PC-9 (cell line): Measurements from ENCODE around the gene HOXC6. TPM values are rescaled to one million over a fixed set of nuclear protein-coding genes. Genes with fewer than 3 reads are reported as not detected.
"Not testable (repeated sequence)": the region's sequence is repeated elsewhere in the genome, so short reads cannot be mapped to it uniquely, and the experiment has no call there.

Experiments used
- BruUV-seq: library from RNA; stranded (reverse); fragments of 400-500 nt; replicated peaks from 2 replicates; lab custom pipeline; 2021; lab: Mats Ljungman, UMichigan
- CTCF ChIA-PET: fragments of 300-600 bp; sonication (Branson Sonifier 250); formaldehyde crosslinking; loops from one replicate; lab custom pipeline; 2022; ENCODE audit warnings: antibody characterized with exemption; lab: Charles Lee
- POLR2A ChIA-PET: fragments of 300-600 bp; sonication (Branson Sonifier 250); formaldehyde crosslinking; loops from one replicate; lab custom pipeline; 2022; ENCODE audit warnings: antibody characterized with exemption; ENCODE audit not compliant: unreplicated experiment; lab: Charles Lee
- DNase-seq, 2 experiments: peaks; one replicate each; pipeline versions ENCODE4 v3.0.0 to v3.0.0-alpha.2; 2015 to 2022; ENCODE audit warnings: mixed read lengths in 1 of 2
- H2AFZ ChIP-seq: fragments of 200-600 bp; sonication (generic); 2 replicates; pipeline ENCODE4 v1.8.1; 2017; ENCODE audit warnings: antibody characterized with exemption
- H3F3A ChIP-seq: fragments of 200-600 bp; sonication (generic); 2 replicates; pipeline ENCODE4 v1.8.1; 2017; ENCODE audit warnings: antibody characterized with exemption, mild to moderate bottlenecking, low read depth; ENCODE audit not compliant: insufficient read depth
- H3K27ac ChIP-seq: fragments of 200-600 bp; sonication (generic); 2 replicates; pipeline ENCODE4 v1.6.1; 2016; ENCODE audit warnings: mixed run types
- H3K27me3 ChIP-seq: fragments of 200-600 bp; sonication (generic); 2 replicates; pipeline ENCODE4 v1.6.1; 2016; ENCODE audit warnings: low read depth, mixed run types; ENCODE audit not compliant: insufficient read depth
- H3K36me3 ChIP-seq: fragments of 200-600 bp; sonication (generic); 2 replicates; pipeline ENCODE4 v1.6.1; 2016; ENCODE audit warnings: low read depth, mixed run types
- H3K4me1 ChIP-seq: fragments of 200-600 bp; sonication (generic); replicated peaks from 2 replicates; pipeline ENCODE4 v1.6.1; 2016; ENCODE audit warnings: mixed run types; ENCODE audit not compliant: insufficient read depth
- H3K4me2 ChIP-seq: fragments of 200-600 bp; sonication (generic); 2 replicates; pipeline ENCODE4 v1.6.1; 2017; ENCODE audit warnings: mixed run types
- H3K4me3 ChIP-seq: fragments of 200-600 bp; sonication (generic); 2 replicates; pipeline ENCODE4 v1.6.1; 2016; ENCODE audit warnings: mixed run types
- H3K79me2 ChIP-seq: fragments of 200-600 bp; sonication (generic); 2 replicates; pipeline ENCODE4 v1.6.1; 2017; ENCODE audit warnings: low read depth, mixed run types
- H3K9me2 ChIP-seq: fragments of 200-600 bp; sonication (generic); 2 replicates; pipeline ENCODE4 v1.8.1; 2017; ENCODE audit warnings: mild to moderate bottlenecking; ENCODE audit not compliant: insufficient read depth
- H3K9me3 ChIP-seq: fragments of 200-600 bp; sonication (generic); 2 replicates; pipeline ENCODE4 v1.8.1; 2016; ENCODE audit warnings: low read depth; ENCODE audit not compliant: insufficient read depth
- H4K20me1 ChIP-seq: fragments of 200-600 bp; sonication (generic); 2 replicates; pipeline ENCODE4 v1.8.1; 2017; ENCODE audit not compliant: insufficient read depth
- EZH2 ChIP-seq: fragments of 200-600 bp; sonication (generic); IDR thresholded peaks from 2 replicates; pipeline ENCODE4 v1.8.0; 2017; ENCODE audit warnings: antibody characterized with exemption, low read depth
- intact Hi-C: fragments of 100-400 bp; cut with micrococcal nuclease; formaldehyde crosslinking; loops from one replicate; pipeline ENCODE4 v1.10.0; 2022; ENCODE audit not compliant: unreplicated experiment
- microRNA-seq: library from miRNA; unstranded; fragments of <30 nt; microRNA quantifications from one replicate; pipeline ENCODE4 v1.2.0, GENCODE V29; 2021; ENCODE audit warnings: borderline number of aligned reads, borderline replicate concordance
- total RNA-seq: library from RNA; stranded (reverse); gene quantifications from 2 replicates; pipeline ENCODE4 v1.2.3, GENCODE V29; 2021
- TF ChIP-seq, protein P1 (sequence below): fragments of 200-600 bp; sonication (generic); conservative IDR thresholded peaks from 2 replicates; pipeline ENCODE4 v1.6.1; 2017; ENCODE audit warnings: mixed run types, antibody characterized with exemption, mild to moderate bottlenecking, moderate library complexity

The HOXC6 gene
- total RNA-seq, 1 experiment from 2014 or later = 4.1 TPM

DNA sequence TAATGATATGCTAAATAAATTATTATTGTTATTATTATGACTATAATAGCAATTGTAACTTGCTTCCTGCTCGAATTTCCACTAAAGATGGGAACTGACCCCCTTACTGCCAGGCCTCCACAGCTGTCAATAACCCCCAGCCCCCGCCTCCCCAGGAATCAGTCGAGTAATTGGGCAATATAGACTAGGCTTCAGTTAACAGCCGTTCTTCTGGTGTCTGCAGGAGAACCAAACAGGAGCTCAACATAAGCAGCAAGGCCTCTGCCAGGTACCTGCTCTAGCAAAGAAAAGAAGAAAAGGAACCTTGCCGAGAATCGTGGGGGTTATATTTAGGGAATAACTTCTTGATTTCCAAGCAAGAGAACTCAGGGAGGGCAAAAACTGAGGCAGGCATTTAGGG, 47.2 kb downstream of the HOXC6 start:
- Histone ChIP-seq H3K36me3 (no peaks in the 10 kb centered on the region), H3K4me1 (no peaks in the 10 kb centered on the region), H3K9me3 (no peaks in the 10 kb centered on the region), H3K4me3 (no peak overlapping the region), H3K4me2 (no peak overlapping the region), H2AFZ (no peak overlapping the region), H3K79me2 (no peaks in the 10 kb centered on the region), H4K20me1 (no peaks in the 10 kb centered on the region), H3K9me2 (no peaks in the 10 kb centered on the region), H3K27me3 (peaks cover 14% of the 10 kb centered on the region; the same call in 1 of the 2 replicates), H3K27ac (no peak overlapping the region), H3F3A (no peaks in the 10 kb centered on the region)
- CTCF ChIA-PET = interaction anchor here (0.9 kb wide), 1 partner anchor 376 kb away, joined by 3 read pairs; no protein-coding TSS in a partner anchor
- POLR2A ChIA-PET = no interaction called here
- no peak for TF ChIP-seq EZH2
- TF ChIP-seq, protein P1, sequence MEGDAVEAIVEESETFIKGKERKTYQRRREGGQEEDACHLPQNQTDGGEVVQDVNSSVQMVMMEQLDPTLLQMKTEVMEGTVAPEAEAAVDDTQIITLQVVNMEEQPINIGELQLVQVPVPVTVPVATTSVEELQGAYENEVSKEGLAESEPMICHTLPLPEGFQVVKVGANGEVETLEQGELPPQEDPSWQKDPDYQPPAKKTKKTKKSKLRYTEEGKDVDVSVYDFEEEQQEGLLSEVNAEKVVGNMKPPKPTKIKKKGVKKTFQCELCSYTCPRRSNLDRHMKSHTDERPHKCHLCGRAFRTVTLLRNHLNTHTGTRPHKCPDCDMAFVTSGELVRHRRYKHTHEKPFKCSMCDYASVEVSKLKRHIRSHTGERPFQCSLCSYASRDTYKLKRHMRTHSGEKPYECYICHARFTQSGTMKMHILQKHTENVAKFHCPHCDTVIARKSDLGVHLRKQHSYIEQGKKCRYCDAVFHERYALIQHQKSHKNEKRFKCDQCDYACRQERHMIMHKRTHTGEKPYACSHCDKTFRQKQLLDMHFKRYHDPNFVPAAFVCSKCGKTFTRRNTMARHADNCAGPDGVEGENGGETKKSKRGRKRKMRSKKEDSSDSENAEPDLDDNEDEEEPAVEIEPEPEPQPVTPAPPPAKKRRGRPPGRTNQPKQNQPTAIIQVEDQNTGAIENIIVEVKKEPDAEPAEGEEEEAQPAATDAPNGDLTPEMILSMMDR = no peak
- BruUV-seq = no TSS peak
- DNase-seq = no peak
- intact Hi-C loops = no loop called here

DNA sequence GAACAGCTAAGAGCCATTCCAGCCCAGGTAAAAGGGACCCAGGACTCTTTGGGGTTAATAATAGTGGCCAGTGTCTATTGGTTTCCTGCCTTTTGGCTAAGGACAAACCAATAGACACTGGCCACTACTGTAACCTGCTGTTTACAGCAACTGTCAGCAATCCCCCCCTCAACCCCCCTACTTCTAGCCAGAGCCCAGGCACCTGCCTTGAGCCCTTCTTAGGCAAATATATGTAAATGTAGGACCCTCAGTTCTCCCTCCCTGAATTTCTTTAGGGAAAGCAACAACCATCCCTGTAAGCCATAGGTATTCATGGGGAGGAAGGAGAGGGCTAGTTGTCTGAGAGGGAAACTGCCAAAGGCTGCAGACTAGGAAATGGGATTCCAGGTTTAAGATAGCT, 47.7 kb downstream of the HOXC6 start:
- no peak for DNase-seq
- no peak overlapping the region for H2AFZ ChIP-seq
- intact Hi-C loops = no loop called here

DNA sequence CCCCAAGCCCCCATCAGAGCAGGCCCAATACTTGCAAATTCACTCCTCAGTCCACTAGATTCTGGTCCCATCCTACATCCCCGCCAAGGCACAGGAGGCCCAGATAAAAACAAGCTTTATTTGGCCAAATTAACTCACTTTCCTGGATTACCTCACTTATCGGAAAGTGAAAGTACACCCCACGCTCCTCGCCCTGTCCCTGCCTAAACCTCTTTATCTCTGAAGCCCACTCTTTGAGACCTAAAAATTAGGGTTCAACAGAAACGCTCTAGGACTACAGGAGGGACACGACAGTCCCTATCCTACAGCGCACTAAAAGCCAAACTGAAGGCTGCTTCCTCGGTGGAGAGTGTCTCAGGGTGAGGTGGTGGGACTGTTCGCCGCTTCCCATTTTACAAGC, 49.6 kb downstream of the HOXC6 start:
- H3K9me2 ChIP-seq, POLR2A ChIA-PET, H3K79me2 ChIP-seq, H3K4me2 ChIP-seq, intact Hi-C loops, BruUV-seq, H2AFZ ChIP-seq, H3K36me3 ChIP-seq, CTCF ChIA-PET, H3K4me3 ChIP-seq, H3K4me1 ChIP-seq, H4K20me1 ChIP-seq, H3K9me3 ChIP-seq, H3K27ac ChIP-seq, H3F3A ChIP-seq, DNase-seq: not testable (repeated sequence)
- H3K27me3 ChIP-seq = peaks cover 13% of the 10 kb centered on the region; the same call in 1 of the 2 replicates

More for the DNA sequence above, 47.7 kb downstream of the HOXC6 start:
- Histone ChIP-seq H3K4me2 (no peak overlapping the region), H3K27ac (no peak overlapping the region), H3K36me3 (no peaks in the 10 kb centered on the region), H3K9me2 (no peaks in the 10 kb centered on the region), H3K9me3 (no peaks in the 10 kb centered on the region), H3K27me3 (peaks cover 14% of the 10 kb centered on the region; the same call in 1 of the 2 replicates), H3K4me3 (no peak overlapping the region), H4K20me1 (no peaks in the 10 kb centered on the region), H3K4me1 (no peaks in the 10 kb centered on the region), H3K79me2 (no peaks in the 10 kb centered on the region), H3F3A (no peaks in the 10 kb centered on the region)
- POLR2A ChIA-PET = no interaction called here
- BruUV-seq = no TSS peak
- CTCF ChIA-PET = interaction anchor here (0.9 kb wide), 1 partner anchor 377 kb away, joined by 3 read pairs; no protein-coding TSS in a partner anchor
- no peak for TF ChIP-seq EZH2
- TF ChIP-seq, protein P1 = no peak

DNA sequence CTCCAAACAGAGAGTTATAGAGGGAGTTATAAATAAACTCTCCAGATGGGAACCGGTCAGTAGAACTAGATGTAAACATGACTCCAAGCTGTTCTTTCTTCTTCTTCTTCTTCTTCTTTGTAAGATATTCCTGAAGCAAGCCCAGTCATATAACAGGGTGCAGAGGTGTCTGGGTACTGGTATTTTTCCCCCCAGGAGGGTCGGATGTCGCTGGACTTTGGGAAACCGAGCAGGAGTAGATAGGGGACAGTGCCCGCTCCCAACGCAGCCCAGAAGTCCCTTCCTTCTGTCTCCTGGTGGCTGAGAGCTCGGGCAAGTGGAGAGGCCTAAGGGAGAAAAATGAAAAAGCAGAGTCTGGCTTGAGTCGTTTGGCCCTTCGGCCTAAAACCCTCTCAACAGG, 50.9 kb downstream of the HOXC6 start:
- H3K36me3 ChIP-seq, CTCF ChIA-PET, H3K79me2 ChIP-seq, H3K9me3 ChIP-seq, H3K4me2 ChIP-seq, H2AFZ ChIP-seq, H3K4me3 ChIP-seq, H4K20me1 ChIP-seq, H3K9me2 ChIP-seq, H3K27ac ChIP-seq, H3F3A ChIP-seq, DNase-seq, H3K4me1 ChIP-seq, intact Hi-C loops, BruUV-seq, POLR2A ChIA-PET: not testable (repeated sequence)
- peaks cover 17% of the 10 kb centered on the region for H3K27me3 ChIP-seq

Small RNA genes within 50 kb of the gene (microRNA-seq; reads per million reads assigned to microRNA genes)
- gene MIR196A2 (41.7 reads per million, percentile 40 among the genes with 10 or more reads in this experiment), gene MIR615 (465 reads per million, percentile 68 among the genes with 10 or more reads in this experiment)

Other genes starting within 250 kb of the HOXC6 start
- 1.5 and 1.8 TPM in 2 replicates for gene HOXC13, start 89.6 kb upstream of the HOXC6 start, total RNA-seq
- 0.24 and 0.28 TPM in 2 replicates for gene HOXC12, start 73.5 kb upstream of the HOXC6 start, total RNA-seq
- gene HOXC11, start 55.3 kb upstream of the HOXC6 start, total RNA-seq = 2.4 and 2.9 TPM in 2 replicates
- gene HOTAIR, start 53.5 kb upstream of the HOXC6 start, total RNA-seq = 7.9 and 9.2 TPM in 2 replicates
- 1.1 and 1.4 TPM in 2 replicates for gene HOXC10, start 43.3 kb upstream of the HOXC6 start, total RNA-seq
- gene HOXC9, start 28.3 kb upstream of the HOXC6 start, total RNA-seq = 7.5 and 10.2 TPM in 2 replicates
- 3.8 and 4.3 TPM in 2 replicates for gene HOXC8, start 19.5 kb upstream of the HOXC6 start, total RNA-seq
- gene HOXC5, start 4.6 kb downstream of the HOXC6 start, total RNA-seq = 0.61 and 1.8 TPM in 2 replicates
- 3.8 and 4.7 TPM in 2 replicates for gene HOXC4, start 25.4 kb downstream of the HOXC6 start, total RNA-seq
- gene SMUG1, start 160.5 kb downstream of the HOXC6 start, total RNA-seq = 37.8 and 53.7 TPM in 2 replicates